GM12873 (cell line): ENCODE results near the gene GRK3.

Experiments
- TF ChIP-seq, protein P1 (sequence below): IDR thresholded peaks from 2 replicates; pipeline ENCODE4 v1.5.1; 2012; ENCODE audit warnings: low read depth, mild to moderate bottlenecking, moderate library complexity, low read length, control low read depth; ENCODE audit not compliant: insufficient read depth; ENCODE audit errors: missing control alignments

Gene GRK3

DNA sequence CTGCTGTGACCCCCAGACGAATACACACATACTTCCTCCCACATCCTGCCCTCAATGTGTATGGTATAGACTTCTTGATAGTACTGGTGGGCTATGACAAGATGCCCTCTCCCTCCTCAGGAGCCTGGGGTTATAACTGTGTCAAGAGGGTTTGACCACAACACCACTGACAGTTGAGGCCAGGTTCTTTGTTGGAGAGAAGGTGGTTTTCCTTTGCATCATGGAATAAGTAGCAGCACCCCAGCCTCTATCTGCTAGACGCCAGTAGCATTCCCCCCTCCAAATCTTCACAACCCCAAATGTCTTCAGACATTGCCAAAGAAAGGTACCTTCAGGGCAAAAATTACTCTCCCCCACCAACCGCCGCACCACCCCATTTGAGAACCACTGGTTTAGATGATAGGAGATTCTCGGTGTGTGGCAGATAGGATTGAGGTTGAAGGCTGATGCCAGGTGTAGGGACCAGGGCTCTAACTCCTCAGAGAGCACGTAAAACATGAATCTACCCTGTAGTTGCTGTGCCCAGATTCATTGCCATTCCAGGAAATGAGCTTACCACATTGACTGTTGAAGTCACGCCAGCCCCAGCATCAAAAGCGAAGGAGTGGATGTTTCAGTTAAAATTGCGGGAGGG lies 172.0 kb downstream of the GRK3 start:
- TF ChIP-seq, protein P1, sequence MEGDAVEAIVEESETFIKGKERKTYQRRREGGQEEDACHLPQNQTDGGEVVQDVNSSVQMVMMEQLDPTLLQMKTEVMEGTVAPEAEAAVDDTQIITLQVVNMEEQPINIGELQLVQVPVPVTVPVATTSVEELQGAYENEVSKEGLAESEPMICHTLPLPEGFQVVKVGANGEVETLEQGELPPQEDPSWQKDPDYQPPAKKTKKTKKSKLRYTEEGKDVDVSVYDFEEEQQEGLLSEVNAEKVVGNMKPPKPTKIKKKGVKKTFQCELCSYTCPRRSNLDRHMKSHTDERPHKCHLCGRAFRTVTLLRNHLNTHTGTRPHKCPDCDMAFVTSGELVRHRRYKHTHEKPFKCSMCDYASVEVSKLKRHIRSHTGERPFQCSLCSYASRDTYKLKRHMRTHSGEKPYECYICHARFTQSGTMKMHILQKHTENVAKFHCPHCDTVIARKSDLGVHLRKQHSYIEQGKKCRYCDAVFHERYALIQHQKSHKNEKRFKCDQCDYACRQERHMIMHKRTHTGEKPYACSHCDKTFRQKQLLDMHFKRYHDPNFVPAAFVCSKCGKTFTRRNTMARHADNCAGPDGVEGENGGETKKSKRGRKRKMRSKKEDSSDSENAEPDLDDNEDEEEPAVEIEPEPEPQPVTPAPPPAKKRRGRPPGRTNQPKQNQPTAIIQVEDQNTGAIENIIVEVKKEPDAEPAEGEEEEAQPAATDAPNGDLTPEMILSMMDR = no peak

DNA sequence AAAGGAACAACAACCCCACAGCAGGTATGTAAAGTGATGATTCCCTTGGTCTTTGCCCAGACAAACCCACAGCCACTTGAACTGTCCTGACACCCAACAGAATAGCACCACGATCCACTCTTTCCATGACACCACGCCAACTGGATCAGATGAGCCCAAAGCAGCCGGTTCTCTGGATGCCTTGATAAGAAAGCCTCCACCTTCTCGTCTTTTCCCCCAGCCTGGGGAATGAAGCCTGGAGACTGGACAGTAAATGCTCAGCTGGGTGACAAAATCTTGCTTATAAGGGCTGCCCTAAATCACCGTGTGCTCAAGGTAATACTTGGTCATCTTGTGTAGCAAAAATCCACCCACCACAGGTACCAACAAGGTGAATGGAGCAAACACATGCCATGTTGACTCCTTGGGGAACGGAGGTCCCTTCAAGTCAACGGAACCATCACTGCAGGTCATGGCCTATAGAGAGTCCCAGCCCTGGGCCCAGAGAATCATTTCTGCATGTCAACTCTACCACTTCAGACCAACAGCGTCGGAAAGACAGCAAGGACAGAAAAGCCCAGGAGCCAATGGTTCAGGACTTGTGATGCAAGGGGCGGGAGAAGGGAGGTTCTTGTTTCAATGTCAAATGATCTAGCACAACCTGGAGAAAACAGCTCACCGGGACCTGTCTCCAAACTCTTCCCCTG lies 175.3 kb downstream of the GRK3 start:
- TF ChIP-seq, protein P1 = no peak

DNA sequence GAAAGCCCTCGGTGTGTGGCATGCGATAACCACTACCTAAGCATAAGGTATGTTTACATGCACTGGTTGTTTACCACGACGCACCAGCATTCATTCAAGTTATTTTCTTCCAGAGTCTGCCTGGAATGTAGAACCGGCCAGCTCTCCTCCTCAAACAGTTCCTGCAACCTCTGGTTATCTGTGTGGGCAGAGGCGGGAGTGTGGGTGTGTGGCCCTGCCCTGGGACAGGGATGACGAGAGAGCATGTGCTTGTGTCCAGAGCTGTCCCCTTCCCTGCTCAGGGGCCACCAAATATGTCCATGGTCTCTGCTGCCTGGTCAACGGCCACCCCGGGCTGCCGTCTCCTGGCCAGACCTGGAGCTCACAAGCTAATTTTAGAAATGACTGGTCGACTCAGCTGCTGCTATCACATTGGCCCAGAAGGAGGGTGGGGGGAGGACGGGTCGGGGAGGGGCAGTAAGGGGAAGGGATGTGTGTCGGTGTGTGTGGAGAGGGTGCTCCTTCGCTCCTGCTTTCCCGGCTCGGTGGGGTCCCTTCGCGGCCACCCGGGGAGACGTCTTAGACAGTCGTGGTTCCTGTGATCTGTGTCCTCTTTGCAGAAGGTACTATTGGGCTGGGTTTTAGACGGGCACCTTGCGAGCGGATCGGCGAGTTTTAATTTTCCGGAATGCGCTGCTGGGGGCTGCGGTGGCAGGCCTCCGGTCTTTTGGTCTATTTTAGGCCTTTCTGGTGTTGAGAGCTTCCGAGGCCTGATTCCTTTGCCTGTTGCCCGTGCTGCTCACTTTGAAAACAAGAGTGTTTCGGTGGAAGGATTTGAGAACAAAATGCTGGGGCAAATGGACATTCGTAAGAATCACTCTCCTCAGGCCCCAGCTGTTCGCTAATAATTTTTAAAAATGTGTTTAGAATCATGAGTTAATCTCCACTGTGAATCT lies 177.5 kb downstream of the GRK3 start, which contains the start of gene MYO18B:
Gene MYO18B, plus strand, starts transcription at position 497 of the 935 bp plus-strand sequence. CDS start 18,905 bp downstream, outside the sequence.
- TF ChIP-seq, protein P1 = no peak

DNA sequence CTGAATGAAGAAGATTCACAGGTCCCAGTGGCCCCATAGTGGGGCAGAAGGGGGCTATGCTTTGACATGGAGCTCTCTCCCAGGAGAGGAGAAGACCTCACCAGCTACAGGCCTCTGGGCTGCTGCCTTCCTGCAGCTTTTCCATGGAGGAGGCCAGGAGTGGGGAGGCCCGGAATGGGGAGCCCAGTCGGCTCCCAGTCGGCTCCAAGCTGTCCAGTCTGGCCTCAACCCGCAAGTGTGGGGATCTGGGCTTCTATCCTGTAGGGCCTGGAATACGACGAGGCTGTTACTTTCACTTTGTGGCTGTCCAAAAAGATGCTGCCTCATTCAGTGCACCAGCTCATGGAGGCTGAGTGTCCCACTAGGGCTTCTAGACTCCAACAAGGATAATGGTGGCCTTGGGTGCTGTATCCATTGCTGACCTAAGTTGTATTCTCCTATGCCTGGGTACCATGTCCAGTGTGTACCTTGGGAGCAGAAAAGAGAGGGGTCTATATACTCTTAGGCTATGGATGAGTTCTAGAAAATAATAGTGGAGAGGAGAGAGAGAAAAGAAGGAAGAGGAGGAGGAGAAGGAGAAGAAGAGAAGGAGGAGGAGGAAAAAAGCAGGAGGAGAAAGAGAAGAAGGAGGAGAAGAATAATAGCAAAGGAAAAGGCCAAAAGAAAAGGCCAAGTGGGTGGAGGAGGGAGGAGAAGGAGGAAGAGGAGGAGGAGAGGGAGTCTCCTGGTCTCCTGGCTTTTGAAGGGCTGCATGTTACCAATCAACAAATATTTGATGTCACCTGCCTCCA lies 178.6 kb downstream of the GRK3 start:
- TF ChIP-seq, protein P1 = no peak

DNA sequence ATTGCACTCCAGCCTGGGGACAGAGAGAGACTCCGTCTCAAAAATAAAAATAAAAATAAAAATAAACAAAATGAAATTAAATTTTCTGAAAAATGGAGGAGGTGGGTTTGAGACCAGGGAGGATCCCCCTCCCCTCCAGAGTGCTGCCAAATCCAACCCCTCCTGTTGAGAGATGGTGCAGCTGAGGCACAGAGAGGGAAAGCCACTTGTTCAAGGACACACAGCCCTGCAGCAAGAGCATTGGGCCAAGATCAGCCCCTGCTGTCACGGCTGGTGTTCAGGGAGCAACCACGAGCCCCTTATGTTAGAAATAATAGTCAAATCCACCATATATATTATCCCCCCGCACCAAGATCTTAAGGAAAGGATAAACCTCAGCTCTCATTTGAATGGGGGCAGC lies 180.2 kb downstream of the GRK3 start:
- TF ChIP-seq, protein P1 = no peak

DNA sequence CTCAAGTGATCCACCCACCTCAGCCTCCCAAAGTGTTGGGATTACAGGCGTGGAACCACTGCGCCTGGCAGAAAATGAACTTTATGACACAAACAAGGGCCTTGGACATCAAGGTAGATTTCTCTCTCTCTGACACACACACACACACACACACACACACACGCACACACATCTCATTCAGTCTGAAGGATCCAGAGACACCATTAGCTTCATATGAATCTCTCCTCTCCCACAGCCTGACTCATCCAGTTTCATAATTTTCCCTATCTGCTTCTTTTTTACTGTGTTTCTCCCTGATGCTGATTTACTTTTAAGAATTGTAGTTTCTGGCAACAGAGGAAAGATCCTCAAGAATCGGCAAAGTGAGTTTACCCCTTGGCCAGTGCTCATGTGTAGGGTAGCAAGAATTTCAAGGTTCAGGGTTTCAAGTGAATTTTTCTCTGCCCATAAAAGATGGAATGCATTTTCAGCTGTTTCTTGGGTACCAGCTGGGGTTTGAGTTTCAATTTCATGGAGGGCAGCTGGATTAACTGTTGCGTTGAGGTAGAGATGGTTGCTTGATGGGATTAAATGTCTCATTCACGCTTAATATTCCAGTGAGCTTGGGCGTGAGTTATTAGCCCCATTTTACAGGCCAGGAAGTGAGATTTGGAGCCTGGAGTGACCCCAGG lies 181.0 kb downstream of the GRK3 start:
- TF ChIP-seq, protein P1 = no peak
